AG10803 (cell line): Measurements from ENCODE around the gene PRSS21.

Experiments used
- DNase-seq: peaks from one replicate; pipeline ENCODE4 v3.0.0; 2010; ENCODE audit warnings: low read depth
- H3K4me3 ChIP-seq: 2 replicates; pipeline ENCODE4 v1.5.1; 2011; ENCODE audit warnings: mild to moderate bottlenecking, low read length, control low read depth
- CTCF ChIP-seq: conservative IDR thresholded peaks from 2 replicates; pipeline ENCODE4 v1.5.1; 2011; ENCODE audit warnings: mild to moderate bottlenecking, low read length, control low read depth, inconsistent platforms

PRSS21 gene

GRCh38 chr16:2852731-2853507 is 35.9 kb downstream of the PRSS21 start:
- no peak overlapping the region for H3K4me3 ChIP-seq
- no peak for TF ChIP-seq CTCF
- no peak for DNase-seq

- no peak for TF ChIP-seq CTCF
- DNase-seq = no peak
- no peak overlapping the region for H3K4me3 ChIP-seq
Measured at GRCh38 chr16:2853531-2854073, 36.6 kb downstream of the PRSS21 start.

DNA sequence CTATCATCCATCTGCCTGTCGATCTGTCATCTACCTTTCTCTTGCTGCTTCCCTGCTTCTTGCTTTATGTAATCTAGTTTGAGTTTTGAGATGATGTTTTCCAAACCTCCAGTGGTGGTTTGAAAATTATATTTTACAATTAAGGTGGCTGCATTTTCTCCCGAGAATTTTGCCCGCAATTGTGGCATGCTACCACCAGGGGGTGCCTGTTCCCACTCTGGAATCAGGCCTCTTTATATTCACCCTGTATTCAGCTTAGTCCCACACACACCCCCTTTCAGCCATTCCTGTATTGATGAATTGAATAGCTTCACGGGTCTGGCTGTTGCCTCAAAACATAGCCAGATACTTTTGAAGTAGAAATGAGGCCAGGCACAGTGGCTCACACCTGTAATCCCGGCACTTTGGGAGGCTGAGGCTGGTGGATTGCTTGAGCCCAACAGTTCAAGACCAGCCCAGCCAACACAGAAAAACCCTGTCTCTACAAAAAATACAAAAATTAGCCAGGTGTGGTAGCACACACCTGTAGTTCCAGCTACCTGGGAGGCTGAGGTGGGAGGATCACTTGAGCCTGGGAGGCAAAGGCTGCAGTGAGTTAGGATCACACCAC is 37.8 kb downstream of the PRSS21 start:
- TF ChIP-seq CTCF = peak; percentile 49
- H3K4me3 ChIP-seq = no peak overlapping the region
- no peak for DNase-seq

DNA sequence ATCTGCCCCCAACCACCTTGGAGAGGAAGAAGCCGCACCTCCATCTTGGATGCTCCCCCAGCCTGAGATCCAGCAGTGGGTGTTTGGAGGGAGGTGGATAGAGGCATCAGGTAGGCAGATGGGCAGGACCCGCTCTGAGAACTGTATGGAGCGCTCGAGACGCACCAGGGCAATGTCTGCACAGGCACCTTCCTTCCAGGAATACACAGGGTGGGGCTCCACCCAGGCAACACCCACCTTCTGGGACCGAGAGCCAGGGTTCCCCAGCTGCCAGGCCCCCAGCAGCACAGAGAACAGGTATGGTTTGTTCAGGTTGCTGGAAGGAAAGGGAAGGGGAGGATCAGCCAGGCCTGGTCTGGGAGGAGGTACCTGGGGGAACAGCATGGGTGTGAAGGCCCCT is 38.5 kb downstream of the PRSS21 start:
- no peak for DNase-seq
- no peak for TF ChIP-seq CTCF
- H3K4me3 ChIP-seq = no peak overlapping the region

DNA sequence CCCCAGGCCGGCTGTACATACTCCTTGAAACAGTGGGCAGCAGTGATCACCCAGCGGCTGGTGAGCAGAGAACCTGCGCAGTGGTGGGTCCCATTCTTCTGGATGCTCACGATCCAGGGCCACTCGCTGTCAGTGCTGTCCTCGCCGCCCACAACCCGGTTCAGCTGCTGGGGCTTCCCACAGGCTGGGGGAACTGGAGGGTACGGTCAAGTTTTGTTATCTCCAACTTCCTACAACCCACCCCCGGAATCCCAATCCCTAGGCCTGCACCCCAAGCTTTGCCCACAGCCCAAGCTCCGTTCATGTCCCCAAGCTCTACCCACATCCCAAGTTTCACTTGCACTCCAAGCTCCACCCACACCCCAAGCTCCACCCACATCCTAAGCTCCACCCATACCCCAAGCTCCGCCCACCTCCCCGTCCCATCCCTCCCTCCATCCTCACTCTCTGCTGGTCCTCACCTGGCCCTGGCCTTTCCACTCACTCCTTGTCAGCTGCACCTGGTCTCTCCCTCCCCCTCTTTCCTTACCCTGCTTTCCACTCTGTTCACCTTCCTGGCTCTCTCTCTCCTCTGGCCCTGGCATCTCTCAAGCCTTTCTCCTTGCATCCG is 39.1 kb downstream of the PRSS21 start:
- no peak for TF ChIP-seq CTCF
- H3K4me3 ChIP-seq = no peak overlapping the region
- no peak for DNase-seq

GRCh38 chr16:2856686-2857450 is 39.8 kb downstream of the PRSS21 start:
- no peak for TF ChIP-seq CTCF
- DNase-seq = no peak
- H3K4me3 ChIP-seq = no peak overlapping the region
